GM21526 (cell line): ENCODE measurements around the gene ARHGEF9.
"Not testable (repeated sequence)": the region's sequence is repeated elsewhere in the genome, so short reads cannot be mapped to it uniquely, and the experiment has no call there.

Experiments
- ATAC-seq: cut with Tn5 transposase; IDR thresholded peaks from one replicate; pipeline ENCODE4 v1.9.1; 2021; ENCODE audit warnings: moderate library complexity; ENCODE audit not compliant: unreplicated experiment, low FRiP score

The ARHGEF9 gene

GRCh38 chrX:63664741-63665140 lies 120.3 kb downstream of the ARHGEF9 start:
- ATAC-seq: no peak

GRCh38 chrX:63664083-63664482 lies 120.9 kb downstream of the ARHGEF9 start:
- no peak for ATAC-seq

- no peak for ATAC-seq
Measured at GRCh38 chrX:63661676-63662075, 123.3 kb downstream of the ARHGEF9 start.

GRCh38 chrX:63658920-63659319 lies 126.1 kb downstream of the ARHGEF9 start:
- ATAC-seq: no peak

DNA sequence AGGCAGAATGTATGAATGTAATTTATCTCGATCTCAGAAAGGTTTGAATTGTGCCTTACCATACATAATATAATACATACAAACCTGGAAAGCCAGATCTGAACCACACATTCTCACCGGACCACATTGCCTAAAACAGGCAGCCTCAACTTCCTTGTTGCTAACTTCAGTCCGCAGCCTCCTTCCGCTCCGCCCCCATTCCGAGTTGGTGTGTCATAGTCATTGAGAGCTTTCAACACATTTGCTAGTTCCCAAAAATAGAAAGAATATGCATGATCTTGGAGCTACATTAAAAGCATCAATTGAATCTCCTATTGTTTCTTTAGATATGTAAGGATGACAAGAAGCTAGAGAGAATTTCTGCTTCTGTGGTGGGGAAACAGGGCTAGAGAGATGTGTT lies 127.2 kb downstream of the ARHGEF9 start:
- ATAC-seq: no peak

GRCh38 chrX:63656871-63657580 lies 128.0 kb downstream of the ARHGEF9 start:
- ATAC-seq: no peak

- ATAC-seq: no peak
Measured at GRCh38 chrX:63652086-63652765, 132.8 kb downstream of the ARHGEF9 start.

DNA sequence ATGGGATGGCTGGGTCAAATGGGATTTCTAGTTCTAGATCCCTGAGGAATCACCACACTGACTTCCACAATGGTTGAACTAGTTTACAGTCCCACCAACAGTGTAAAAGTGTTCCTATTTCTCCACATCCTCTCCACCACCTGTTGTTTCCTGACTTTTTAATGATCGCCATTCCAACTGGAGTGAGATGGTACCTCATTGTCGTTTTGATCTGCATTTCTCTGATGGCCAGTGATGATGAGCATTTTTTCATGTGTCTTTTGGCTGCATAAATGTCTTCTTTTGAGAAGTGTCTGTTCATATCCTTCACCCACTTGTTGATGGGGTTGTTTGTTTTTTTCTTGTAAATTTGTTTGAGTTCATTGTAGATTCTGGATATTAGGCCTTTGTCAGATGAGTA lies 139.3 kb downstream of the ARHGEF9 start:
- not testable (repeated sequence) for ATAC-seq

DNA sequence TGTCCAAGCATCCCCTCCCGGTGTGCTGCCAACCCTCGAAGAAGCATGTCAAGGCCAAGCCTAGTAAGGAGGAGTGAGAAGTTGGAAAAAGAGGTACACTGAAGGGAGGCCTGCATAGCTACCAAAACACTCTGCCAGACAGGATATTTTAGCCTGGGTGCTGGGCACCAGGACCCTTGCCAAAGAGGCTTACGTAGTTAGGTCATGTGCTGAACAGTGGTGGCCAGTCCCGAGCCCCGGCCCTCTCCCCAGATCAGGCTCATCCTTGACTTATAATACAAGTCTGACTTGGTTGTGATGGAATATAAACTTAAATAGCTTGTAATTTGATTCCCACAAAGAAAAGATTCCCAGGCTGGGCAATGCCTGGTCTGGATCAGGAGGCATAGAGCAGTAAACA lies 149.3 kb downstream of the ARHGEF9 start:
- no peak for ATAC-seq

DNA sequence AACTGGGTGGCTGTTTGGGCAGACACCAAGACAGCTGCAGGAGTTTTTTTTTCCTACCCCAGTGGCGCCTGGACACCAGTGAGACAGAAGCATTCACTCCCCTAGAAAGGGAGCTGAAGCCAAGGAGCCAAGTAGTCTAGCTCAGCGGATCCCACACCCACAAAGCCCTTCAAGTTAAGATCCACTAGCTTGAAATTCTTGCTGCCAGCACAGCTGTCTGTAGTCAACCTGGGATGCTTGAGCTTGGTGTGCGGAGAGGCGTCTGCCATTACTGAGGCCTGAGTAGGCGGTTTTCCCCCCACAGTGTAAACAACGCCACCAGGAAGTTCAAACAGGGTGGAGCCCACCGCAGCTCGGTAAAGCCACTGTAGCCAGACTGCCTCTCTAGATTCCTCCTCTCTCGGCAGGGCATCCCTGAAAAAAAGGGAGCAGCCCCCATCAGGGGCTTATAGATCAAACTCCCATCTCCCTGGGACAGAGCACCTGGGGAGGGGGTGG lies 171.4 kb downstream of the ARHGEF9 start:
- no peak for ATAC-seq

- ATAC-seq: no peak
Measured at GRCh38 chrX:63585936-63586335, 199.1 kb downstream of the ARHGEF9 start.
